ENCODE measurements around the gene TNFRSF13B.

TNFRSF13B gene

GRCh38 chr17:16936536-16937310 lies 35.2 kb downstream of the TNFRSF13B start:
- no peaks in the 10 kb centered on the region for H3K36me3 ChIP-seq (ENCODE audit: control insufficient read depth, insufficient read depth, low read length)
- H3K27me3 ChIP-seq (ENCODE audit: control insufficient read depth, insufficient read depth, low read length), result peaks cover 8% of the 10 kb centered on the region
- no peaks in the 10 kb centered on the region for H3K9me3 ChIP-seq (ENCODE audit: control insufficient read depth, low read length)
- H3K4me1 ChIP-seq (ENCODE audit: control insufficient read depth, insufficient read depth, low read length), result no peaks in the 10 kb centered on the region
- H3K9ac ChIP-seq (ENCODE audit: low read length), result no peak overlapping the region
- H3K4me3 ChIP-seq (ENCODE audit: low read length), result no peak overlapping the region

- Histone ChIP-seq H3K36me3 (ENCODE audit: control insufficient read depth, insufficient read depth, low read length) (no peaks in the 10 kb centered on the region), H3K9me3 (ENCODE audit: control insufficient read depth, low read length) (no peaks in the 10 kb centered on the region), H3K4me1 (ENCODE audit: control insufficient read depth, insufficient read depth, low read length) (no peaks in the 10 kb centered on the region), H3K27me3 (ENCODE audit: control insufficient read depth, insufficient read depth, low read length) (peaks cover 8% of the 10 kb centered on the region), H3K4me3 (ENCODE audit: low read length) (no peak overlapping the region), H3K9ac (ENCODE audit: low read length) (no peak overlapping the region)
These were observed 36.1 kb downstream of the TNFRSF13B start for GRCh38 chr17:16935786-16936185.

DNA sequence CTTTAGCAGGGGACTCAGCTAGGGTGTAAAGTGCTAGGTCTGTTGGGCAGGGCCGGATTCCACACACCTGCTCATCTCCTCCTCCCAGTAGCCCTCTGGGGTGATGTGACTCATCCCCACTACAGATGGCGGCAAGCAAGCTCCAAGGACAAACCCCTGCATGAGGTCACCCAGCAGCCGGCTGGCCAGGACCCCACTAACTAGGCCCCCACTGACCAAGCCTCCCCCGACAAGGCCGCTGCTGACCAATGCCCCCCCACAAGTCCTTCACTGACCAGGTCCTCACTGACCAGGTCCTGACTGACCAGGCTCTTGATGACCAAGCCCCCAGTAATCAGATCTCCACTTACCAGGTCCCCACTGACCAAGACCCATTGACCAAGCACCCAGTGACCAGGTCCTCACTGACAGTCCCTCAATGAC lies 36.7 kb downstream of the TNFRSF13B start:
- H3K36me3 ChIP-seq (ENCODE audit: control insufficient read depth, insufficient read depth, low read length), result no peaks in the 10 kb centered on the region

GRCh38 chr17:16934836-16935235 lies 37.1 kb downstream of the TNFRSF13B start:
- H3K4me1 ChIP-seq (ENCODE audit: control insufficient read depth, insufficient read depth, low read length), result no peaks in the 10 kb centered on the region
- no peak overlapping the region for H3K9ac ChIP-seq (ENCODE audit: low read length)
- peaks cover 8% of the 10 kb centered on the region for H3K27me3 ChIP-seq (ENCODE audit: control insufficient read depth, insufficient read depth, low read length)
- H3K4me3 ChIP-seq (ENCODE audit: low read length), result no peak overlapping the region
- H3K9me3 ChIP-seq (ENCODE audit: control insufficient read depth, low read length), result no peaks in the 10 kb centered on the region
- H3K36me3 ChIP-seq (ENCODE audit: control insufficient read depth, insufficient read depth, low read length), result no peaks in the 10 kb centered on the region

More for the DNA sequence above, 36.7 kb downstream of the TNFRSF13B start:
- Histone ChIP-seq H3K27me3 (ENCODE audit: control insufficient read depth, insufficient read depth, low read length) (peaks cover 8% of the 10 kb centered on the region), H3K9me3 (ENCODE audit: control insufficient read depth, low read length) (no peaks in the 10 kb centered on the region), H3K4me1 (ENCODE audit: control insufficient read depth, insufficient read depth, low read length) (no peaks in the 10 kb centered on the region), H3K4me3 (ENCODE audit: low read length) (no peak overlapping the region), H3K9ac (ENCODE audit: low read length) (no peak overlapping the region)

DNA sequence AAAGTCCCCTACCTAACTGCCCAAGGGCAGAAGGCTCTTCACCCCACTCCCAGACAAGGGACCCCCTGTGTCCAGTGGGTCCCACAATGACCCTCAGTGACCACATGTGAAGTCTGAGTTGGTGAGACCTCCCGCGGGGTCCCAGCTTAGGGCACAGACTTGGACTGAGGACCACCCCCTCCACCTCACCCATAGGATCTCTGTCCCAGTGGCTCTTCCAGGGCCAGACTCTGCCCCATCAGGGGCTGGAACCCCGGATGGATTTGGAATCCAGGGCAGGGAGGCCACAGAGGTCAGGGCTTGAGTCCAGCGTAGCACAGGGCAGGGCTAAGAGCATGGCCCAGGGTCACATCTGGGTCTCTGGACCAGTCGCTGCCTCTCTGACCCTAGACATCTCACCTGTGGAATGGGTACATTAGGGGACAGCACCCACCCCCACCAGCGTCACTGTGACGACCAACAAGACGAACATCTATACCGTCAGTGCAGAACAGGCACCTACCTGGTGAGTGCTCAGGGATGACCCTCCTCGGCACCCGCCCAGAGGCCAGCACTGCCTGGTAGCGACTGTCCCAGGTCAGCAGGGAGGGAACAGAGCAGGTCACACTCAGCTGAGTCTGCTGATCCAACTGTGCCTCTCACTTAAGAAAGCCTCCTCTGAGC lies 37.7 kb downstream of the TNFRSF13B start:
- no peaks in the 10 kb centered on the region for H3K9me3 ChIP-seq (ENCODE audit: control insufficient read depth, low read length)
- H3K27me3 ChIP-seq (ENCODE audit: control insufficient read depth, insufficient read depth, low read length), result peaks cover 8% of the 10 kb centered on the region
- H3K36me3 ChIP-seq (ENCODE audit: control insufficient read depth, insufficient read depth, low read length), result no peaks in the 10 kb centered on the region
- H3K4me1 ChIP-seq (ENCODE audit: control insufficient read depth, insufficient read depth, low read length), result no peaks in the 10 kb centered on the region
- H3K4me3 ChIP-seq (ENCODE audit: low read length), result no peak overlapping the region
- H3K9ac ChIP-seq (ENCODE audit: low read length), result no peak overlapping the region

- Histone ChIP-seq H3K27me3 (ENCODE audit: control insufficient read depth, insufficient read depth, low read length) (peaks cover 2% of the 10 kb centered on the region), H3K36me3 (ENCODE audit: control insufficient read depth, insufficient read depth, low read length) (no peaks in the 10 kb centered on the region), H3K4me1 (ENCODE audit: control insufficient read depth, insufficient read depth, low read length) (no peaks in the 10 kb centered on the region), H3K4me3 (ENCODE audit: low read length) (no peak overlapping the region), H3K9ac (ENCODE audit: low read length) (no peak overlapping the region), H3K9me3 (ENCODE audit: control insufficient read depth, low read length) (no peaks in the 10 kb centered on the region)
These were observed 38.4 kb downstream of the TNFRSF13B start for GRCh38 chr17:16933317-16934132.

DNA sequence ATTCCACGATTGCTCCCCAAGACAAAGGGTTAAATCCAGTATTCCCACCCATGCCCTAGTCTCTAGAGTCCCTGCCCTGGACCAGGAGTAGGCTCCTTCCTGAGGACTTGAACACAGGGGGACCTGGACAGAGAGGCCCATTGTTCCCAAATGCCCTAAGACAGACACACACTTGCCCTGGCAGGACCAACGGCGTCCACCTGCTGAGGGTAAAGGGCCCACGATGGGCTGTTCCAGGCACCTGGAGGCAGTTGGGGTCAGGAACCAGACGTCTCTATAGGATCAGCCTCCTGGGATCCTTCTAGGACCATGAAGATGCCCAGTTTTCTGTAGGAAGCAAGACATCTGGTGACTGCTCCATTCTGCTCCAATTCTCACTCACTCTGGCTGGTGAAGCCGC lies 39.3 kb downstream of the TNFRSF13B start:
- Histone ChIP-seq H3K27me3 (ENCODE audit: control insufficient read depth, insufficient read depth, low read length) (no peaks in the 10 kb centered on the region), H3K36me3 (ENCODE audit: control insufficient read depth, insufficient read depth, low read length) (no peaks in the 10 kb centered on the region), H3K9ac (ENCODE audit: low read length) (no peak overlapping the region), H3K4me1 (ENCODE audit: control insufficient read depth, insufficient read depth, low read length) (no peaks in the 10 kb centered on the region), H3K4me3 (ENCODE audit: low read length) (no peak overlapping the region), H3K9me3 (ENCODE audit: control insufficient read depth, low read length) (no peaks in the 10 kb centered on the region)

- Histone ChIP-seq H3K4me3 (ENCODE audit: low read length) (no peak overlapping the region), H3K9ac (ENCODE audit: low read length) (no peak overlapping the region), H3K4me1 (ENCODE audit: control insufficient read depth, insufficient read depth, low read length) (no peaks in the 10 kb centered on the region), H3K9me3 (ENCODE audit: control insufficient read depth, low read length) (no peaks in the 10 kb centered on the region), H3K36me3 (ENCODE audit: control insufficient read depth, insufficient read depth, low read length) (no peaks in the 10 kb centered on the region), H3K27me3 (ENCODE audit: control insufficient read depth, insufficient read depth, low read length) (no peaks in the 10 kb centered on the region)
These were observed 39.8 kb downstream of the TNFRSF13B start for GRCh38 chr17:16932156-16932555.

- Histone ChIP-seq H3K4me1 (ENCODE audit: control insufficient read depth, insufficient read depth, low read length) (no peaks in the 10 kb centered on the region), H3K4me3 (ENCODE audit: low read length) (no peak overlapping the region), H3K9ac (ENCODE audit: low read length) (no peak overlapping the region), H3K9me3 (ENCODE audit: control insufficient read depth, low read length) (no peaks in the 10 kb centered on the region), H3K36me3 (ENCODE audit: control insufficient read depth, insufficient read depth, low read length) (no peaks in the 10 kb centered on the region), H3K27me3 (ENCODE audit: control insufficient read depth, insufficient read depth, low read length) (no peaks in the 10 kb centered on the region)
These were observed 40.4 kb downstream of the TNFRSF13B start for GRCh38 chr17:16931318-16932060.

DNA sequence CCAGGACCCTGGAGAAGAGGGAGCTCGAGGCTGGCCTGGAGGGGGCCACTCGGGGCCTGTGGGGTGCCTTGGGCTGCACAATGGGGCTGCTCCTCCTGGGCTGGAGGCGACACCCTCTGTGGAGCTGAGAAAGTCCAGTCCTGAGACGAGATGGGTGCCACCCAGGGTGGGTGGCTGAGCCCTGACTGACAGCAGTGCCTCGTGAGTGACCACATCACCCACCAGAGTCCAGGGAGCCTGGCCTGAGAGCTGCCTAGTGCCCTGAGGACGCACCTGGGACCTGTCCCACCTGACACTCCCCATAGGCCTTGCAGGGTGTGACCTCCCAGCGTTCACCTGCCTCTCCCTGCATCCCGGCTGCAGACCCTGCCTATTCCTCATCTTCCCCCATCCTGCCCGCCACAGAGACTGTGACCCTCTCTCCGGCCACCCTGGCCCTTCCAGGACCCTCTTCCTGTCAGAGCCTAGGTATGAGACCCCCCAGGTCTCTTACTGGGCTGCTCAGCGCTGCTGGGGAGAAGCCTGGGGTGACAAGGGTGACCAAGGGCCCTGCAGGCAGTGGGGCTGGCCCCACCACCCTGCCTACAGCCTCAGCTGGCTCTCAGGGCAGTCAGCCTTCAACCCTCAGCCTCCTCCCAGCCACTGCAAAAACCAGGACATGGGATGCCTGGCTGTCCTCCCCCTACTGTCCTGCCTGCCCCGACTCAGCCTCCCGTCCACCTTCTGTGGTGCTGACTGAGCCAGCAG lies 41.2 kb downstream of the TNFRSF13B start:
- Histone ChIP-seq H3K27me3 (ENCODE audit: control insufficient read depth, insufficient read depth, low read length) (no peaks in the 10 kb centered on the region), H3K4me1 (ENCODE audit: control insufficient read depth, insufficient read depth, low read length) (no peaks in the 10 kb centered on the region), H3K9ac (ENCODE audit: low read length) (no peak overlapping the region), H3K9me3 (ENCODE audit: control insufficient read depth, low read length) (no peaks in the 10 kb centered on the region), H3K36me3 (ENCODE audit: control insufficient read depth, insufficient read depth, low read length) (no peaks in the 10 kb centered on the region), H3K4me3 (ENCODE audit: low read length) (no peak overlapping the region)

All from mucosa of stomach (tissue), 1 donor.